ENCODE results near the gene ECM1.

DNA sequence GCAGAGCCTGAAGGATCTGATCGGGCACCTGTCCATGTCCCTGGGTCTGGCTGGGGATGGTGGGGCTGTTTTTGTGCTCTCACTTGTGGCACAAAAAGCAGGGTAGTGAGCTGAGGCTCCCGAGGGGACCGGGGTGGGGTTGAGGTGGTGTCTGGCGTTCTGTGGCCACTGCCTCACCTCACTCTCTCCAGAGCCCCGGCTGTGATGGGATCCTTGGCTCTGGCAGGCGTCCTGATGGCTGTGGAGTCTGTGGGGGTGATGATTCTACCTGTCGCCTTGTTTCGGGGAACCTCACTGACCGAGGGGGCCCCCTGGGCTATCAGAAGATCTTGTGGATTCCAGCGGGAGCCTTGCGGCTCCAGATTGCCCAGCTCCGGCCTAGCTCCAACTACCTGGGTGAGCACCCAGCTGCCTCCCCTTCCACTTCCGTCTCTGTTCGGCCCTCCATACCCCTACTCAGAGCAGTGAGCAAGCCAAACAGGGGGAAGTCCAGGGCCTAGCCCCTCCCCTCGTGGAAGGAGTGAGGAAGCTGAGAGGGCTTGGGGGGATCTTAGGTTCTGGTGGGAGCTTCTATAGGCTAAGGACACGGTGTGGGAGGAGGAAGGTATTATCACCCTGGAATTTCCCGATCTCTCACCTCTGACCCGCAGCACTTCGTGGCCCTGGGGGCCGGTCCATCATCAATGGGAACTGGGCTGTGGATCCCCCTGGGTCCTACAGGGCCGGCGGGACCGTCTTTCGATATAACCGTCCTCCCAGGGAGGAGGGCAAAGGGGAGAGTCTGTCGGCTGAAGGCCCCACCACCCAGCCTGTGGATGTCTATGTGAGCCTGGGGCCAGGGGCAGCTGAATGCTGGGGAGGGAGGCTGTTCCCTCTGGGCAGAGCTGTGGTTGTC, 48.3 kb downstream of the ECM1 start:
- TF ChIP-seq, protein P1, sequence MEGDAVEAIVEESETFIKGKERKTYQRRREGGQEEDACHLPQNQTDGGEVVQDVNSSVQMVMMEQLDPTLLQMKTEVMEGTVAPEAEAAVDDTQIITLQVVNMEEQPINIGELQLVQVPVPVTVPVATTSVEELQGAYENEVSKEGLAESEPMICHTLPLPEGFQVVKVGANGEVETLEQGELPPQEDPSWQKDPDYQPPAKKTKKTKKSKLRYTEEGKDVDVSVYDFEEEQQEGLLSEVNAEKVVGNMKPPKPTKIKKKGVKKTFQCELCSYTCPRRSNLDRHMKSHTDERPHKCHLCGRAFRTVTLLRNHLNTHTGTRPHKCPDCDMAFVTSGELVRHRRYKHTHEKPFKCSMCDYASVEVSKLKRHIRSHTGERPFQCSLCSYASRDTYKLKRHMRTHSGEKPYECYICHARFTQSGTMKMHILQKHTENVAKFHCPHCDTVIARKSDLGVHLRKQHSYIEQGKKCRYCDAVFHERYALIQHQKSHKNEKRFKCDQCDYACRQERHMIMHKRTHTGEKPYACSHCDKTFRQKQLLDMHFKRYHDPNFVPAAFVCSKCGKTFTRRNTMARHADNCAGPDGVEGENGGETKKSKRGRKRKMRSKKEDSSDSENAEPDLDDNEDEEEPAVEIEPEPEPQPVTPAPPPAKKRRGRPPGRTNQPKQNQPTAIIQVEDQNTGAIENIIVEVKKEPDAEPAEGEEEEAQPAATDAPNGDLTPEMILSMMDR (IDR thresholded peaks at IDR 0.05), result no peak
- TF ChIP-seq POLR2A (IDR thresholded peaks at IDR 0.05), result no peak

All from right lobe of liver (tissue), 4 donors.